ENCODE measurements around the gene SLC38A4. TPM values are rescaled to one million over a fixed set of nuclear protein-coding genes. Genes with fewer than 3 reads are reported as not detected.

Gene SLC38A4
- total RNA-seq, 4 donors from 2014 or later, result 1.0 to 2.3 (median 1.6) TPM

GRCh38 chr12:46831335-46832129, 5.7 kb upstream of the SLC38A4 start:
- Histone ChIP-seq H3K4me1 (peaks cover 16% of the 10 kb centered on the region), H3K27me3 (peaks cover 23% of the 10 kb centered on the region), H3K9me3 (no peaks in the 10 kb centered on the region), H3K36me3 (no peaks in the 10 kb centered on the region), H3K27ac (no peak overlapping the region), H3K4me3 (peak overlapping the region; percentile 44)
- 2% methylated on average over 28 of the region's 53 CpGs for WGBS
- peak in 1 of 2 donors; percentile 62 for DNase-seq (ENCODE audit: low spot score in 2 of 2)
- TF ChIP-seq POLR2A (IDR thresholded peaks at IDR 0.05) (no peak), CTCF (IDR thresholded peaks at IDR 0.05) (no peak), EP300 (IDR thresholded peaks at IDR 0.05) (no peak), POLR2AphosphoS5 (IDR thresholded peaks at IDR 0.05) (no peak)

DNA sequence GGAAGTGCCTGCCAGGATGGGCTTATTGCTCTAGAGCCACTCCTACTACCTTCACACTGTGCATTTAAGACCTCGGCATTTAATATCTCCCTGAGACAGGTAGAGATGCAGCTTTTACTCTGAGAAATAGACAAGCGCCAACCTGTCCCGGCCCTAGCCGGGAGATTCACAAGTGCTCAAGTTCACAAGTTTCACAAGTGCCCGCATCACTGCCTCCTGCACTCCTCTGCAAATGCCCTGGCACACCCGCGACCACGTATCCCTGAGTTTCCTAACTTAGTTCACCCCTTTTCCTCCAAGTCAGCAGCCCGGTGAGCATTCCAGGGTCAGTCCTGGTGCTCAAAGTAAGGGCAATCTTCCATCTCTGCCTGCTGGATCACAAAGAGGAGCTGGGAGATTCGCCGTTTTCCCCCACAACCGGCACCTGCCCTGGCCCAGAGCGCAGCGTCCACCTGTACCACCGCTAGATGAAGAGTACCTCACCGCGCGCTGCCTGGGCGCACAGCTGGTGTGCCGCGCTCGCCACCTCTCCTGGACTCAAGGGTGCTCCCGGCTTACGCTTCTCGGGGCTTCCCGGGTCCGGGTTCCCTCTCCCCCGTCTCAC, 5.0 kb upstream of the SLC38A4 start:
- H3K27me3 ChIP-seq, result peaks cover 23% of the 10 kb centered on the region
- H3K27ac ChIP-seq, result no peak overlapping the region
- TF ChIP-seq EP300 (IDR thresholded peaks at IDR 0.05), result no peak
- no peak for TF ChIP-seq POLR2AphosphoS5 (IDR thresholded peaks at IDR 0.05)
- no peak for TF ChIP-seq CTCF (IDR thresholded peaks at IDR 0.05)
- TF ChIP-seq POLR2A (IDR thresholded peaks at IDR 0.05), result no peak
- H3K9me3 ChIP-seq, result no peaks in the 10 kb centered on the region
- peak overlapping the region; percentile 44 for H3K4me3 ChIP-seq
- no peak for DNase-seq (ENCODE audit: low spot score in 2 of 2)
- WGBS, result 8% methylated on average over 28 of the region's 28 CpGs
- H3K36me3 ChIP-seq, result no peaks in the 10 kb centered on the region
- peaks cover 17% of the 10 kb centered on the region for H3K4me1 ChIP-seq

GRCh38 chr12:46824709-46825108, 1.1 kb downstream of the SLC38A4 start:
- TF ChIP-seq POLR2AphosphoS5 (IDR thresholded peaks at IDR 0.05) (no peak), POLR2A (IDR thresholded peaks at IDR 0.05) (no peak), EP300 (IDR thresholded peaks at IDR 0.05) (no peak), CTCF (IDR thresholded peaks at IDR 0.05) (no peak)
- DNase-seq (ENCODE audit: low spot score in 2 of 2), result no peak
- Histone ChIP-seq H3K9me3 (no peaks in the 10 kb centered on the region), H3K36me3 (no peaks in the 10 kb centered on the region), H3K27me3 (peaks cover 4% of the 10 kb centered on the region), H3K4me1 (peaks cover 5% of the 10 kb centered on the region), H3K27ac (no peak overlapping the region), H3K4me3 (no peak overlapping the region)
- 91% methylated on average over 2 of the region's 2 CpGs for WGBS

DNA sequence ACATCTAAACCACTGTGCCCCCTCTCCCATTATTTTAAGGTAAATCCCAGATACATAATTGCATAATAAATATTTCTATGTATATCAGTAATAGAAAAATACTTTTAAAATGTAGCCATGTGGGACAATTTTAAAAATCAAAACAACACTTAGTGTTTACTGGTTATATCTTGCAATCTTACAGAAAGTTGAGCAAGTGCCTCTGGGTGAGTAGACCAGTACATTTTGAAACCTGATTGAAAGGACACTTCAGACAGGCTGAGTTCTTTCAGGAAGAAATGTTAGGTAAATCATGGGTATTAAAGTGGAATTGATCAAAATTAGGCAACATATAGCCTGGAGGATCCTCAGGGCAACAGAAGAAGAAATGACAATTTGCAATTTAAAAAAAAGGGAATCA, 7.2 kb downstream of the SLC38A4 start:
- no peak for DNase-seq (ENCODE audit: low spot score in 2 of 2)
- H3K4me3 ChIP-seq, result no peak overlapping the region
- no peaks in the 10 kb centered on the region for H3K27me3 ChIP-seq
- no peak overlapping the region for H3K27ac ChIP-seq
- TF ChIP-seq EP300 (IDR thresholded peaks at IDR 0.05) (no peak), POLR2A (IDR thresholded peaks at IDR 0.05) (no peak), CTCF (IDR thresholded peaks at IDR 0.05) (no peak), POLR2AphosphoS5 (IDR thresholded peaks at IDR 0.05) (no peak)
- H3K4me1 ChIP-seq, result no peaks in the 10 kb centered on the region
- H3K9me3 ChIP-seq, result no peaks in the 10 kb centered on the region
- H3K36me3 ChIP-seq, result no peaks in the 10 kb centered on the region

- Histone ChIP-seq H3K4me3 (no peak overlapping the region), H3K4me1 (no peaks in the 10 kb centered on the region), H3K27me3 (no peaks in the 10 kb centered on the region), H3K36me3 (no peaks in the 10 kb centered on the region), H3K27ac (no peak overlapping the region), H3K9me3 (no peaks in the 10 kb centered on the region)
- no peak for TF ChIP-seq POLR2AphosphoS5 (IDR thresholded peaks at IDR 0.05)
- TF ChIP-seq EP300 (IDR thresholded peaks at IDR 0.05), result no peak
- TF ChIP-seq CTCF (IDR thresholded peaks at IDR 0.05), result no peak
- no peak for TF ChIP-seq POLR2A (IDR thresholded peaks at IDR 0.05)
- WGBS, result 30% methylated on average over 2 of the region's 2 CpGs
- no peak for DNase-seq (ENCODE audit: low spot score in 2 of 2)
Observed at GRCh38 chr12:46815809-46816208, 10.0 kb downstream of the SLC38A4 start.
